ENCODE results near the gene DDA1.

DDA1 gene

GRCh38 chr19:17330262-17331044 is 21.1 kb downstream of the DDA1 start:
- no peak for DNase-seq

- DNase-seq = peak; percentile 14
Observed at GRCh38 chr19:17331045-17331558, 21.7 kb downstream of the DDA1 start.

DNA sequence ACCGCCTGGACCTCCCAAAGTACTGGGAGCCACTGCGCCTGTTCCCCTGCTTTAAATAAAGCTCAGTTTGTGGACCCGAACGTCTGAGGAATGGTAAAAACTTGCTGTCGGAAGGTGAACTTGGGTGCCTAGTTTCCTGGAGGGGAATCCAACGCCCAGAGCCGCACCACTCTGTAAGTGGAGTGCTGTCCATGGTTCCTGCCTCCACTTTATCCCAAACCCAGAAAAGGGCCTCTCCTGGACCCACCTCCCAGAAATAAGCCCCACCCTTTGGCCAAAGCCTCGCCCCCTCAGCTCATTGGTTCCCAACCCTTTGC is 23.0 kb downstream of the DDA1 start:
- no peak for DNase-seq

GRCh38 chr19:17332677-17333581 is 23.6 kb downstream of the DDA1 start:
- no peak for DNase-seq

- peak; percentile 37 for DNase-seq
Observed at GRCh38 chr19:17333611-17334413, 24.4 kb downstream of the DDA1 start.

DNA sequence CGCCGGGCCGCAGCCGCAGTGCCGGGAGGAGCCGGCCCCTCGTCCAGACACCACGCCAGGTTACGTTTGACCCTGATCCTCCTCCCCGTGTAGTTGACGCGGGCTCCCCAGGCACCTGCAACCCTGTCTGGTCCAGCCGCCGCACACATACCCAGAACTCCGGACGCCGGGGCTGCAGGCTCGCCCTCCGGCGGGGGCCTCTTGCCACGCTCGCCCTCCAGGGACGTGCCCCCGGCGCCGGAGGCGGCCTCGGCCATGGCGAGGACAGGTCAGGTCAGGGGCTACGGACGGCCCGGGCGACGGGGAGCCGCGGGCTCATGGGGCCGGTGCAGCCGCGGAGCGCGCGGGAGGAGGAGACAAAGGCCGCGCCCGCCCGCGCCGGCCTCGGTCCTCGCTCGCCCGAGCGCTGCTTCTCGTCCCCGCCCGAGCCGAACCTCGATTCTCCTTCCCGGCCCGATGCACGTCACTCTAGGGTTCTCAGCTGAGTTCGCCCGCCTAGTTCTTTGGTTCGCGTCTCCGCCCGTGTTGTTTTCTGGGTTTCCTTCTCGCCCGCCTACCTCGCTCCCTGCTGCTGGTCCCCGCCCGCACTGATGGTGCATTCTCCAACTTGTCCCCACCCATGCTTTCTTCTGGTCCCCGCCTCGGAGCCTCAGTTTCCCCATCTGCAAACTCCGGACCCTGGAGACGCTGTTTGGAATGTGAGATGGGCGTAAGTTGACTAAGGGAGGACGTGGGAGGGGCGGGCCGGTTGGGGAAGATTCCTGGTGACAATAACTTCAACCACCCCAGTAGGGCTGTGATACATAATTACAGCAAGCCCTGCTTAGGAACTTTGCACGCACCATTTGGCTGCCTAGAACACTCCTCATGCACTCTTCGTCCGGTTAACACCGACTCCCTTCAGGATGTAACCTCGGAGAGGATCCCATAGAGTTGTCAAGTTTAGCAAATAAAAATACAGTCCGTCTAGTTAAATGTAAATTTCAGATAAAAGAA is 25.3 kb downstream of the DDA1 start, which contains the start of gene ANO8:
Gene ANO8, minus strand, starts transcription at position 442 of the 996 bp plus-strand sequence. Its CDS starts 185 bp downstream, at position 257.
- DNase-seq = peak; percentile 90

DNA sequence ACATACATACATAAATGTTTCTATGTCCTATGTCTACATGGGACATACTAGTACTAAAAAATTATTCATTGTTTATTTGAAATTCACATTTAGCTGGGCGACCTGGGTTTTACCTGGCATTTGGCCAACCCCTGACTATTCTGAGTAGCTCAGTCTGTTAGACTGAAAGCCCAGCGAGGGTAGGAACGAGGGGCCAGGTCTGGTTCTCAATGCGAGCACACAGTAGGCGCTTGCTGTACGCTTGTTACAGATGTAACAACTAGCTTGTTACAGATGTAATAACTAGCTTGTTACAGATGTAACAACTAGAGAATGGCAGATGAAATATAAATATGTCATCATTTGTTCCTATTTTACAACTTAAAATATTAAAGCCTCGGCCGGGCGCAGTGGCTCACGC is 26.2 kb downstream of the DDA1 start:
- no peak for DNase-seq

GRCh38 chr19:17336872-17337674 is 27.7 kb downstream of the DDA1 start, which contains the start of gene GTPBP3:
Gene GTPBP3 (plus strand): TSS chr19:17337553. CDS start chr19:17337612, 59 bp downstream.
- peak; percentile 94 for DNase-seq

DNA sequence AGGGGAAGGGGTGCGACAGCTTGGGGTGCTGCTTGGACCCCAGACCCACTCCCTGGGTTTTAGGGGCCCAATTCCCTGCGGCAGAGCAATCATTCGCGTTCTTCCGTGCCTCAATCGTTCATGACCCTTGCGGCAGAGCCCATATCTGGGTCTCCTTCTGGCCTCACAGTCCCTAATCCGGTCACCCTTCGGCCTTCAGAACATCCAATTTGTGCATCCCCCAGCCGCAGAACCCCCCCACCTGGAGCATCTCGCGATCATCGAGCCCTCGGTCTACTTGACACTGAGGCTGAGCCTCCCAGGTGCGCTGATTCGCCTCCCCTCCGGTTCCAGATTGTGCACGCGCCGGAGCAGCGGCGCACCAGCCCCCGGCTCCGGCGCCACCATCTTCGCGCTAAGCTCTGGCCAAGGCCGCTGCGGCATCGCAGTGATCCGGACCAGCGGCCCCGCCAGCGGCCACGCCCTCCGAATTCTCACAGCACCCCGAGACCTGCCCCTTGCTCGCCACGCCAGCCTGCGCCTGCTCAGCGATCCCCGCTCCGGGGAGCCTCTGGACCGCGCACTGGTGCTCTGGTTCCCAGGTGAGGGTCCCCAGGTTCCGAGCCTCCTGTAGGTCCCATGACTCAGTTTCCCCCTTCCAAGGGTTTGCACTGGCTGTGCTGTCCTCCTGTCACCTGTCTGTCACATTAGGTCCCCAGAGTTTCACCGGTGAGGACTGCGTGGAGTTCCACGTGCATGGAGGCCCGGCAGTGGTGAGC is 28.5 kb downstream of the DDA1 start:
- DNase-seq = no peak

DNA sequence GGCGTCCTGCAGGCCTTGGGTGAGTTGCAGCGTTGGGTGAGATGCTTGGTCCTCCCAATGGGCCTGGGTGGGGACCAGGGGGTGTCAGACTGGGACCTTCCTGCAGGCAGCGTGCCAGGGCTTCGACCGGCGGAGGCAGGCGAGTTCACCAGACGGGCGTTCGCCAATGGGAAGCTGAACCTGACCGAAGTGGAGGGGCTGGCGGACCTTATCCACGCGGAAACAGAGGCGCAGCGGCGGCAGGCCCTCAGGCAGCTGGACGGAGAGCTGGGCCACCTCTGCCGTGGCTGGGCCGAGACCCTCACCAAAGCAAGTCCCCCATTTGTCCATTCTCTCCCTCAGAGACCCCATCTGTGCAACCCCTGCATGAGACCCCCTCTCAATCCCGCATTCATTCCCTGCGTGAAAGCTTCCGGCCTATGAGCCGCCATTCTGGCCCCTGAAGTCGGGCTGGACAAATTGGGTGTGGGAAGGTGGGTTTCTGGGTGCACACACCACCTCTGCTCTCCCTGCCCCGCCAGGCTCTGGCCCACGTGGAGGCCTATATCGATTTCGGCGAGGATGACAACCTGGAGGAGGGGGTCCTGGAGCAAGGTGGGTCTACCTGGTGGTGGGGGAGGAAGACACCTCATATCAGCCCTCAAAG is 29.2 kb downstream of the DDA1 start:
- DNase-seq = no peak

GRCh38 chr19:17339088-17339741 is 29.9 kb downstream of the DDA1 start:
- no peak for DNase-seq

- DNase-seq = no peak
Observed at GRCh38 chr19:17340302-17340870, 31.0 kb downstream of the DDA1 start.

DNA sequence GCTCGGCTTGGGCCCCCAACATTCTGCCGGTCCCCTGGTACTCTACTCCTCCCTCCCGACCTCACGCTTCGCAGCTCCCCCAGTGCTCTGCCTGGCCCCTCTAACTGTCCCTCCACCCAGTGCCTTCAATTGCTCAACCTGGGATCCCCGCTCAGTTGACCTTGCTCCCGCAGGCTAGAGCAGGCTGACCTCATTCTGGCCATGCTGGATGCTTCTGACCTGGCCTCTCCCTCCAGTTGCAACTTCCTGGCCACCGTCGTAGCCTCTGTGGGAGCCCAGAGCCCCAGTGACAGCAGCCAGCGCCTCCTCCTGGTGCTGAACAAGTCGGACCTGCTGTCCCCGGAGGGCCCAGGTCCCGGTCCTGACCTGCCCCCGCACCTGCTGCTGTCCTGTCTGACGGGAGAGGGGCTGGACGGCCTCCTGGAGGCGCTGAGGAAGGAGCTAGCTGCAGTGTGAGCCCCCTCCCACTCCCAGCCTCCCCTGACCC is 31.6 kb downstream of the DDA1 start:
- no peak for DNase-seq

DNA sequence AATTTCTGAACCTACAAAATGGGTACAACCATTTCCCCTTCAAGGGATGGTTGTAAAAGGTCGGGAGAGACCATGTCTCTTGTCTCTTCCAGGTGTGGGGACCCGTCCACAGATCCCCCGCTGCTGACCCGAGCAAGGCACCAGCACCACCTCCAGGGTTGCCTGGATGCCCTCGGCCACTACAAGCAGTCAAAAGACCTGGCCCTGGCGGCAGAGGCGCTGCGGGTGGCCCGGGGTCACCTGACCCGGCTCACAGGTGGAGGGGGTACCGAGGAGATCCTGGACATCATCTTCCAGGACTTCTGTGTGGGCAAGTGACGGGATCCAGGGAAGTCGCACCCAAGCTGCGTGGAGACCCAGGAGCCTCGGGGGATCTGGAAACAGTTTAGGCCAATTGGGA is 32.0 kb downstream of the DDA1 start:
- no peak for DNase-seq

- DNase-seq = no peak
Observed at GRCh38 chr19:17341845-17342244, 32.5 kb downstream of the DDA1 start.

DNA sequence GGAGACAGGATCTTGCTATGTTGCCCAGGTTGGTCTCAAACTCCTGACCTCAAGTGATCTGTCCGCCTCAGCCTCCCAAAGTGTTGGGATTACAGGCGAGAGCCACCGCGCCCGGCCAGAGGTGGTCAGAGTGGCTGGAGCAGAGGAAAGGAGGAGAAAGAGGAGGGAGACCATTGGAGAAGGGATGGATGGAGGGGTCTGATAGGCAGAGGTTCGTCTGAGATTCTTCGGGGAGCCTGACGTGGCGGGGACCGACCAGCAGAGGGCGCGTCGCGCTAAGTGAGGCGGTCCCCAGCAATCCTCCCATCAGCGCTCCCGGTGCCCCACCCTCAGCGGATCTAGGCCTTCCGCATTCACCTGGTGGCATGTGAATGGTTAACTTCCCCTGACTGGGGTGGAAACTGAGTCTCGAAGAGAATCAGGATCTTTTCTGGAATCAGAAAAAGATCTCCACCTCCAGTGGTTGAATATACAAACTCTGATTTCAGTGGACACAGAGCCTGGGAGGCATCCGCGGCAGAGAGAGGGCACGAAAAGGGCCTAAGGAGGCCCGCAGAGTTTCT is 36.8 kb downstream of the DDA1 start:
- DNase-seq = peak; percentile 39

GRCh38 chr19:17347361-17347760 is 38.0 kb downstream of the DDA1 start:
- DNase-seq = no peak

- DNase-seq = no peak
Observed at GRCh38 chr19:17347877-17348276, 38.5 kb downstream of the DDA1 start.
